H7 (cell line): ENCODE data around the gene GGACT. TPM values are rescaled to one million over a fixed set of nuclear protein-coding genes. Genes with fewer than 3 reads are reported as not detected.

Experiments
- DNase-seq: peaks from one replicate; pipeline ENCODE4 v3.0.0; 2012
- H3K27me3 ChIP-seq: 2 replicates; pipeline ENCODE4 v1.6.0; 2011; ENCODE audit warnings: mild to moderate bottlenecking, low read length; ENCODE audit not compliant: control insufficient read depth, insufficient read depth
- H3K36me3 ChIP-seq: replicated peaks from 2 replicates; pipeline ENCODE4 v1.5.1; 2011; ENCODE audit warnings: low read length; ENCODE audit not compliant: control insufficient read depth, insufficient read depth
- H3K4me3 ChIP-seq: 2 replicates; pipeline ENCODE4 v1.5.1; 2011; ENCODE audit warnings: low read depth, mild to moderate bottlenecking, control low read depth, low read length, moderate library complexity; ENCODE audit not compliant: insufficient read depth
- total RNA-seq: library from RNA; depleted of rRNA; stranded (reverse); fragments of >200 nt; shearing (Covaris generic); gene quantifications from 2 replicates; pipeline ENCODE4 v1.2.3, GENCODE V29; 2014

GGACT gene
- total RNA-seq, 1 experiment from 2014 or later: 3.0 TPM

- no peak for DNase-seq
- Histone ChIP-seq H3K4me3 (no peak overlapping the region), H3K27me3 (no peaks in the 10 kb centered on the region), H3K36me3 (no peaks in the 10 kb centered on the region)
Measured at GRCh38 chr13:100511466-100511865, 77.1 kb downstream of the GGACT start.

GRCh38 chr13:100510208-100510957 lies 78.2 kb downstream of the GGACT start:
- H3K4me3 ChIP-seq: no peak overlapping the region
- peak; percentile 68 for DNase-seq
- no peaks in the 10 kb centered on the region for H3K27me3 ChIP-seq
- H3K36me3 ChIP-seq: no peaks in the 10 kb centered on the region

- DNase-seq: no peak
- Histone ChIP-seq H3K4me3 (no peak overlapping the region), H3K36me3 (no peaks in the 10 kb centered on the region), H3K27me3 (no peaks in the 10 kb centered on the region)
Measured at GRCh38 chr13:100508996-100509395, 79.6 kb downstream of the GGACT start.

GRCh38 chr13:100508455-100508854 lies 80.1 kb downstream of the GGACT start:
- no peaks in the 10 kb centered on the region for H3K36me3 ChIP-seq
- no peak for DNase-seq
- no peak overlapping the region for H3K4me3 ChIP-seq
- H3K27me3 ChIP-seq: no peaks in the 10 kb centered on the region

GRCh38 chr13:100506600-100507422 lies 81.8 kb downstream of the GGACT start:
- Histone ChIP-seq H3K36me3 (no peaks in the 10 kb centered on the region), H3K27me3 (no peaks in the 10 kb centered on the region), H3K4me3 (no peak overlapping the region)
- DNase-seq: no peak

GRCh38 chr13:100506154-100506553 lies 82.4 kb downstream of the GGACT start:
- no peak for DNase-seq
- Histone ChIP-seq H3K27me3 (no peaks in the 10 kb centered on the region), H3K36me3 (no peaks in the 10 kb centered on the region), H3K4me3 (no peak overlapping the region)

GRCh38 chr13:100503622-100504021 lies 85.0 kb downstream of the GGACT start:
- DNase-seq: no peak
- no peaks in the 10 kb centered on the region for H3K27me3 ChIP-seq
- H3K4me3 ChIP-seq: no peak overlapping the region

GRCh38 chr13:100502446-100502845 lies 86.1 kb downstream of the GGACT start:
- H3K27me3 ChIP-seq: no peaks in the 10 kb centered on the region
- no peaks in the 10 kb centered on the region for H3K36me3 ChIP-seq
- H3K4me3 ChIP-seq: no peak overlapping the region
- no peak for DNase-seq

More at GRCh38 chr13:100503622-100504021, 85.0 kb downstream of the GGACT start:
- no peaks in the 10 kb centered on the region for H3K36me3 ChIP-seq

- DNase-seq: no peak
- Histone ChIP-seq H3K4me3 (no peak overlapping the region), H3K27me3 (no peaks in the 10 kb centered on the region), H3K36me3 (no peaks in the 10 kb centered on the region)
Measured at GRCh38 chr13:100497389-100497788, 91.2 kb downstream of the GGACT start.

GRCh38 chr13:100495455-100495854 lies 93.1 kb downstream of the GGACT start:
- Histone ChIP-seq H3K27me3 (no peaks in the 10 kb centered on the region), H3K4me3 (no peak overlapping the region), H3K36me3 (no peaks in the 10 kb centered on the region)
- no peak for DNase-seq

- H3K4me3 ChIP-seq: no peak overlapping the region
- no peak for DNase-seq
- no peaks in the 10 kb centered on the region for H3K36me3 ChIP-seq
- H3K27me3 ChIP-seq: no peaks in the 10 kb centered on the region
Measured at GRCh38 chr13:100493418-100493817, 95.2 kb downstream of the GGACT start.

- H3K36me3 ChIP-seq: no peaks in the 10 kb centered on the region
- H3K4me3 ChIP-seq: no peak overlapping the region
- DNase-seq: no peak
- no peaks in the 10 kb centered on the region for H3K27me3 ChIP-seq
Measured at GRCh38 chr13:100491164-100491842, 97.3 kb downstream of the GGACT start.

GRCh38 chr13:100490692-100491091 lies 97.9 kb downstream of the GGACT start:
- Histone ChIP-seq H3K4me3 (no peak overlapping the region), H3K36me3 (no peaks in the 10 kb centered on the region), H3K27me3 (no peaks in the 10 kb centered on the region)
- peak; percentile 76 for DNase-seq

- Histone ChIP-seq H3K27me3 (no peaks in the 10 kb centered on the region), H3K36me3 (no peaks in the 10 kb centered on the region), H3K4me3 (no peak overlapping the region)
- DNase-seq: no peak
Measured at GRCh38 chr13:100485265-100485664, 103.3 kb downstream of the GGACT start.

GRCh38 chr13:100484702-100485101 lies 103.9 kb downstream of the GGACT start:
- Histone ChIP-seq H3K4me3 (no peak overlapping the region), H3K27me3 (no peaks in the 10 kb centered on the region), H3K36me3 (no peaks in the 10 kb centered on the region)
- no peak for DNase-seq
